Lower leg skin (tissue), 4 donors: Measurements from ENCODE around the gene RNF121. TPM values are rescaled to one million over a fixed set of nuclear protein-coding genes. Genes with fewer than 3 reads are reported as not detected.

Experiments
- DNase-seq, 2 donors: peaks; one replicate each; pipeline ENCODE4 v3.0.0-alpha.2; 2019; ENCODE audit warnings: low spot score in 2 of 2
- H3K4me3 ChIP-seq: fragments of 200-600 bp; sonication (generic); 2 replicates; pipeline ENCODE4 v1.5.1; 2017; ENCODE audit warnings: mild to moderate bottlenecking, low read depth; ENCODE audit not compliant: poor library complexity, severe bottlenecking
- CTCF ChIP-seq, 3 donors: fragments of 450-650 bp; IDR thresholded peaks; one replicate each; pipeline ENCODE4 v1.5.1; 2016; ENCODE audit warnings: antibody characterized with exemption in 3 of 3, mild to moderate bottlenecking in 3 of 3, moderate library complexity in 2 of 3
- POLR2A ChIP-seq, 2 donors: fragments of 450-650 bp; IDR thresholded peaks; one replicate each; pipeline ENCODE4 v1.6.1; 2016 to 2017; ENCODE audit warnings: antibody characterized with exemption in 2 of 2, mild to moderate bottlenecking in 1 of 2, moderate library complexity in 1 of 2
- WGBS, 2 donors: methylation state at CpG; one replicate each; pipeline ENCODE4 v1.1.5; 2018; 5-methylcytosine and 5-hydroxymethylcytosine counted together
- intact Hi-C: fragments of 100-400 bp; cut with DNase I; formaldehyde crosslinking; loops from one replicate; pipeline ENCODE4 v1.15.0; 2023; ENCODE audit warnings: low total_unique reads
- total RNA-seq, 4 donors: library from RNA; depleted of rRNA; stranded (reverse); fragments of >200 nt; gene quantifications; one replicate each; pipeline ENCODE4 v1.1.0, GENCODE V29; 2016

Gene RNF121
- total RNA-seq, 4 donors from 2014 or later, result 13.2 to 27.6 (median 18.6) TPM

- intact Hi-C loops, result no loop called here
- WGBS, 2 donors, result 76 to 85% methylated on average over 3 of the region's 3 CpGs
- no peak overlapping the region for H3K4me3 ChIP-seq
- no peak for TF ChIP-seq CTCF (IDR thresholded peaks at IDR 0.05)
- no peak for TF ChIP-seq POLR2A (IDR thresholded peaks at IDR 0.05)
- no peak for DNase-seq
Observed at GRCh38 chr11:71991494-71991893, 62.6 kb downstream of the RNF121 start.

GRCh38 chr11:71992136-71992730 is 63.4 kb downstream of the RNF121 start:
- intact Hi-C loops, result no loop called here
- WGBS, 2 donors, result 79 to 83% methylated on average over 3 of the region's 3 CpGs
- DNase-seq, result no peak
- TF ChIP-seq POLR2A (IDR thresholded peaks at IDR 0.05) (no peak), CTCF (IDR thresholded peaks at IDR 0.05) (no peak)
- no peak overlapping the region for H3K4me3 ChIP-seq

DNA sequence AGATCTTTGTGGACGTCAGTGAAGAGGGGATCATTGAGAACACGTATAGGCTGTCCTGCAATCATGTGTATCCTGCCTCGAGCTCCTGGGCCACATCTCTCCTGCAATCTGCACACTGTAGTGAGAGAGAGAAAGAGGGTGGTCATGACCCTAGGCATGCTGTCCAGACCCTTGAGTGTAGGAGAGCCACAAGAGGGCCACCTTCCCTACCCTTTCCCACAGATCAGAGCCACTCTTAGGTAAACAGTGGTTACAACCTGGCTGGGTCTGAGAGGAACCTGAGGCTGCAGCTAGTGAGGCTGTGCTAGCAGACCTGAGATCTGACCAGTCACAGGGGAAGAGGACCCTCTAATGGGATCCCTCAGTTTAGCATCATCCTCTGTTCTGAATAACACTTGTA is 65.9 kb downstream of the RNF121 start:
- DNase-seq, result no peak
- TF ChIP-seq CTCF (IDR thresholded peaks at IDR 0.05) (no peak), POLR2A (IDR thresholded peaks at IDR 0.05) (no peak)
- H3K4me3 ChIP-seq, result no peak overlapping the region
- intact Hi-C loops, result no loop called here
- whole genome bisulfite sequencing, 2 donors, result 79 to 91% methylated on average over 3 of the region's 3 CpGs

DNA sequence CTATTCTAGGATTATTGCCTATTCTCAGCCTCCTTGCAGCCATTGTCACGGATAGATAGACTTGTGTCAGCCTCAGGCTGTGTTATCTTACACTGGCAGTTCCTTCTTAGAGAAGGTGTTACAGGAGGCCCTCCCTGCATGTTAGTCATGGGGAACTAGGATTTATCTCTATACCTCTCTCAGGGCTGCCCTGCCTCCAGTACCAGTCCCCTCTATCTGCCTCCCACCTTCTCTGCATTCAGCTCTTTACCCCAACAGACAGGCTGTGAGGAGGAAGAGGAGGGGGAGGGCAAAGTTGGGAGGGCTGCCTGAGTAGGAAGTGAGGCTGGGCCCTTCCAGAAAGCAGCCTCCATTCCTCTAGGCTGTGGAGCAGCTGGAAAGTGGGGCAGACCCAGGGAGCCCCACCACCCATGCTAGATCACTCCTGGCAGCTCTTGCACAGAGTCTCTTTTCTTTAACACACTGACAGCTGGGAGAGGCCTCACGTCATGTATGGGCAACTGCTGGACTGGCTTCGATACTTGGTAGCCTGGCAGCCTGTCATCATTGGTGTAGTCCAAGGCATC is 67.0 kb downstream of the RNF121 start:
- intact Hi-C loops, result no loop called here
- no peak for TF ChIP-seq POLR2A (IDR thresholded peaks at IDR 0.05)
- TF ChIP-seq CTCF (IDR thresholded peaks at IDR 0.05), result no peak
- WGBS, 2 donors, result 66 to 74% methylated on average over 3 of the region's 3 CpGs
- DNase-seq, result no peak
- no peak overlapping the region for H3K4me3 ChIP-seq

- TF ChIP-seq CTCF (IDR thresholded peaks at IDR 0.05), result no peak
- no peak for TF ChIP-seq POLR2A (IDR thresholded peaks at IDR 0.05)
- H3K4me3 ChIP-seq, result no peak overlapping the region
- intact Hi-C loops, result no loop called here
- no peak for DNase-seq
- 92 to 94% methylated on average over 3 to 4 of the region's 4 CpGs for WGBS, 2 donors
Observed at GRCh38 chr11:71996517-71996916, 67.7 kb downstream of the RNF121 start.

GRCh38 chr11:71996946-71997345 is 68.1 kb downstream of the RNF121 start:
- TF ChIP-seq CTCF (IDR thresholded peaks at IDR 0.05) (no peak), POLR2A (IDR thresholded peaks at IDR 0.05) (no peak)
- intact Hi-C loops, result no loop called here
- H3K4me3 ChIP-seq, result no peak overlapping the region
- no peak for DNase-seq
- WGBS, 2 donors, result 86 to 95% methylated on average over 8 of the region's 8 CpGs
